ENCODE results near the gene AKR1D1. TPM values are rescaled to one million over a fixed set of nuclear protein-coding genes. Genes with fewer than 3 reads are reported as not detected.

Gene AKR1D1
- total and polyA plus RNA-seq, 2 donors (not counting 1 experiment from before 2014, with no cell fraction given): not detected

- intact Hi-C loops (cut with micrococcal nuclease): no loop called here
- WGBS (ENCODE audit: insufficient coverage): no CpG with 5 or more reads among the region's 1 CpG
- H3K9me3 Mint-ChIP-seq (ENCODE audit: insufficient read depth): peaks cover 8% of the 10 kb centered on the region
Measured at GRCh38 chr7:138167869-138168296, 91.6 kb downstream of the AKR1D1 start.

More at GRCh38 chr7:138167869-138168296, 91.6 kb downstream of the AKR1D1 start:
- Histone ChIP-seq H3K9me3 (ENCODE audit: control extremely low read depth in 1 of 3, control insufficient read depth in 2 of 3, insufficient read depth in 1 of 3, low read length in 2 of 3) (peaks cover 0 to 23% (median 13%) of the 10 kb centered on the region in 3 donors), H3K9ac (ENCODE audit: low read length) (no peak overlapping the region), H2AFZ (ENCODE audit: insufficient read depth, low read depth, low read length, poor library complexity, severe bottlenecking) (no peak overlapping the region), H3K4me2 (replicated peaks; ENCODE audit: low read depth, low read length, poor library complexity, severe bottlenecking) (no peak overlapping the region), H3K27ac (ENCODE audit: low read length in 2 of 2) (no peak overlapping the region), H3K4me3 (ENCODE audit: control extremely low read depth in 1 of 5, extremely low read depth in 1 of 5, insufficient read depth in 1 of 5, low read depth in 2 of 5, low read length in 4 of 5) (no peak overlapping the region), H3K36me3 (replicated peaks in 1 of 2; ENCODE audit: control extremely low read depth in 1 of 2, control insufficient read depth in 1 of 2, extremely low read depth in 1 of 2, insufficient read depth in 2 of 2, low read length in 1 of 2) (no peaks in the 10 kb centered on the region), H3K27me3 (replicated peaks in 1 of 4; ENCODE audit: control extremely low read depth in 1 of 4, control insufficient read depth in 3 of 4, insufficient read depth in 4 of 4, low read length in 3 of 4) (peaks cover 0 to 3% (median 0%) of the 10 kb centered on the region in 4 experiments), H4K20me1 (ENCODE audit: control insufficient read depth, insufficient read depth, low read length, poor library complexity, severe bottlenecking) (no peaks in the 10 kb centered on the region), H3K4me1 (ENCODE audit: control insufficient read depth in 2 of 2, insufficient read depth in 2 of 2, low read length in 2 of 2) (no peaks in the 10 kb centered on the region), H3K79me2 (ENCODE audit: control insufficient read depth, insufficient read depth, low read length) (no peaks in the 10 kb centered on the region)
- no peak for TF ChIP-seq EZH2 (IDR thresholded peaks at IDR 0.05; ENCODE audit: borderline replicate concordance, insufficient read depth, low read depth, low read length, poor library complexity, severe bottlenecking)
- TF ChIP-seq, protein P1, sequence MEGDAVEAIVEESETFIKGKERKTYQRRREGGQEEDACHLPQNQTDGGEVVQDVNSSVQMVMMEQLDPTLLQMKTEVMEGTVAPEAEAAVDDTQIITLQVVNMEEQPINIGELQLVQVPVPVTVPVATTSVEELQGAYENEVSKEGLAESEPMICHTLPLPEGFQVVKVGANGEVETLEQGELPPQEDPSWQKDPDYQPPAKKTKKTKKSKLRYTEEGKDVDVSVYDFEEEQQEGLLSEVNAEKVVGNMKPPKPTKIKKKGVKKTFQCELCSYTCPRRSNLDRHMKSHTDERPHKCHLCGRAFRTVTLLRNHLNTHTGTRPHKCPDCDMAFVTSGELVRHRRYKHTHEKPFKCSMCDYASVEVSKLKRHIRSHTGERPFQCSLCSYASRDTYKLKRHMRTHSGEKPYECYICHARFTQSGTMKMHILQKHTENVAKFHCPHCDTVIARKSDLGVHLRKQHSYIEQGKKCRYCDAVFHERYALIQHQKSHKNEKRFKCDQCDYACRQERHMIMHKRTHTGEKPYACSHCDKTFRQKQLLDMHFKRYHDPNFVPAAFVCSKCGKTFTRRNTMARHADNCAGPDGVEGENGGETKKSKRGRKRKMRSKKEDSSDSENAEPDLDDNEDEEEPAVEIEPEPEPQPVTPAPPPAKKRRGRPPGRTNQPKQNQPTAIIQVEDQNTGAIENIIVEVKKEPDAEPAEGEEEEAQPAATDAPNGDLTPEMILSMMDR (IDR thresholded peaks at IDR 0.05): no peak
- Mint-ChIP-seq H3K27ac (no peak overlapping the region), H3K4me3 (no peak overlapping the region), H3K4me1 (no peaks in the 10 kb centered on the region), H3K27me3 (peaks cover 5% of the 10 kb centered on the region)
- ATAC-seq (ENCODE audit: low read depth): no peak
- POLR2A ChIA-PET: no interaction called here
- CTCF ChIA-PET: no interaction called here
- DNase-seq: no peak

Small RNAs within 50 kb of the gene (small RNA-seq; reads per million reads assigned to genes)
- not detected for gene AC024082.2 (ENCODE audit: insufficient read length, low read depth, low replicate concordance)
- not detected for gene RN7SKP223 (ENCODE audit: insufficient read length, low read depth, low replicate concordance)

Other genes with a start within 250 kb of the AKR1D1 start
- not detected in 2 replicates for gene DGKI, start 229.5 kb upstream of the AKR1D1 start, total RNA-seq
- gene DGKI, start 229.5 kb upstream of the AKR1D1 start, polyA plus RNA-seq: not detected in 2 replicates
- 25.1 and 26.5 TPM in 2 replicates for gene CREB3L2, start 74.4 kb upstream of the AKR1D1 start, total RNA-seq
- 13.8 and 15.0 TPM in 2 replicates for gene CREB3L2, start 74.4 kb upstream of the AKR1D1 start, polyA plus RNA-seq

Data from B cell (primary cell).